Peyer's patch (tissue), 4 donors: ENCODE data around the gene LRRC26. TPM values are rescaled to one million over a fixed set of nuclear protein-coding genes. Genes with fewer than 3 reads are reported as not detected.

Source experiments
- DNase-seq, 3 donors: peaks; one replicate each; pipeline ENCODE4 v3.0.0-alpha.2; 2017 to 2019
- H3K27ac ChIP-seq, 4 donors: fragments of 200-600 bp; sonication (generic); one replicate each; pipeline ENCODE4 v1.5.1; 2016 to 2019
- H3K27me3 ChIP-seq, 2 donors: fragments of 200-600 bp; sonication (generic); one replicate each; pipeline ENCODE4 v1.5.1; 2019
- H3K36me3 ChIP-seq, 3 donors: fragments of 200-600 bp; sonication (generic); one replicate each; pipeline ENCODE4 v1.5.1; 2016 to 2019
- H3K4me1 ChIP-seq, 4 donors: fragments of 200-600 bp; sonication (generic); one replicate each; pipeline ENCODE4 v1.5.1; 2016 to 2019
- H3K4me3 ChIP-seq, 4 donors: fragments of 200-600 bp; sonication (generic); 1 replicate in 3 of 4; 2 replicates in 1 of 4; pipeline ENCODE4 v1.5.1; 2016 to 2019; ENCODE audit warnings: mild to moderate bottlenecking in 1 of 4
- H3K9me3 ChIP-seq, 4 donors: fragments of 200-600 bp; sonication (generic); one replicate each; pipeline ENCODE4 v1.5.1; 2016 to 2019; ENCODE audit warnings: mild to moderate bottlenecking in 1 of 4
- POLR2A ChIP-seq, 2 donors: fragments of 450-650 bp; IDR thresholded peaks; one replicate each; pipeline ENCODE4 v1.5.1; 2017; ENCODE audit warnings: antibody characterized with exemption in 2 of 2, mild to moderate bottlenecking in 2 of 2, moderate library complexity in 2 of 2
- total RNA-seq, 4 donors: library from RNA; depleted of rRNA; stranded (reverse); fragments of >200 nt; gene quantifications; one replicate each; pipeline ENCODE4 v1.1.0, GENCODE V29; 2016
- TF ChIP-seq, protein P1 (sequence below), 6 experiments: fragments of 450-650 bp in 4 of 6; fragments of 200-600 bp in 2 of 6; sonication (generic) in 1 of 6; IDR thresholded peaks; one replicate each; pipeline ENCODE4 v1.5.1; 2017 to 2019; ENCODE audit warnings: antibody characterized with exemption in 6 of 6, mild to moderate bottlenecking in 3 of 6, moderate library complexity in 1 of 6

Gene LRRC26
- total RNA-seq, 4 donors from 2014 or later = 14.5 to 45.7 (median 34.1) TPM

GRCh38 chr9:137189297-137190295 is 19.7 kb upstream of the LRRC26 start:
- Histone ChIP-seq H3K4me3 (peak overlapping the region; percentile 68 to 100 (median 88)), H3K27me3 (no peaks in the 10 kb centered on the region), H3K36me3 (peaks cover 0 to 52% (median 0%) of the 10 kb centered on the region in 3 donors), H3K4me1 (peaks cover 12 to 65% (median 26%) of the 10 kb centered on the region in 4 donors), H3K27ac (peak overlapping the region; percentile 94 to 100 (median 97)), H3K9me3 (no peaks in the 10 kb centered on the region)
- DNase-seq = no peak
- TF ChIP-seq, protein P1, sequence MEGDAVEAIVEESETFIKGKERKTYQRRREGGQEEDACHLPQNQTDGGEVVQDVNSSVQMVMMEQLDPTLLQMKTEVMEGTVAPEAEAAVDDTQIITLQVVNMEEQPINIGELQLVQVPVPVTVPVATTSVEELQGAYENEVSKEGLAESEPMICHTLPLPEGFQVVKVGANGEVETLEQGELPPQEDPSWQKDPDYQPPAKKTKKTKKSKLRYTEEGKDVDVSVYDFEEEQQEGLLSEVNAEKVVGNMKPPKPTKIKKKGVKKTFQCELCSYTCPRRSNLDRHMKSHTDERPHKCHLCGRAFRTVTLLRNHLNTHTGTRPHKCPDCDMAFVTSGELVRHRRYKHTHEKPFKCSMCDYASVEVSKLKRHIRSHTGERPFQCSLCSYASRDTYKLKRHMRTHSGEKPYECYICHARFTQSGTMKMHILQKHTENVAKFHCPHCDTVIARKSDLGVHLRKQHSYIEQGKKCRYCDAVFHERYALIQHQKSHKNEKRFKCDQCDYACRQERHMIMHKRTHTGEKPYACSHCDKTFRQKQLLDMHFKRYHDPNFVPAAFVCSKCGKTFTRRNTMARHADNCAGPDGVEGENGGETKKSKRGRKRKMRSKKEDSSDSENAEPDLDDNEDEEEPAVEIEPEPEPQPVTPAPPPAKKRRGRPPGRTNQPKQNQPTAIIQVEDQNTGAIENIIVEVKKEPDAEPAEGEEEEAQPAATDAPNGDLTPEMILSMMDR (IDR thresholded peaks at IDR 0.05) = no peak
- TF ChIP-seq POLR2A (IDR thresholded peaks at IDR 0.05) = no peak

- Histone ChIP-seq H3K4me1 (peaks cover 12 to 56% (median 26%) of the 10 kb centered on the region in 4 donors), H3K9me3 (no peaks in the 10 kb centered on the region), H3K27me3 (no peaks in the 10 kb centered on the region), H3K27ac (peak within 1 kb of the TSS; percentile 94 to 100 (median 97)), H3K4me3 (peak within 1 kb of the TSS; percentile 68 to 100 (median 88)), H3K36me3 (peaks cover 0 to 61% (median 0%) of the 10 kb centered on the region in 3 donors)
- peak; percentile 84 to 85 for TF ChIP-seq POLR2A (IDR thresholded peaks at IDR 0.05)
- TF ChIP-seq, protein P1 (IDR thresholded peaks at IDR 0.05) = peak in 5 of 6 experiments; percentile 8 to 56 (median 47)
- DNase-seq = peak; percentile 92 to 97 (median 96)
Measured at GRCh38 chr9:137188490-137189296, 18.8 kb upstream of the LRRC26 start, which contains the start of the genes ANAPC2 and SSNA1. Gene ANAPC2 (minus strand): TSS chr9:137188560. CDS start chr9:137188532, 28 bp downstream. Gene SSNA1 (plus strand): TSS chr9:137188676. CDS start chr9:137188727, 51 bp downstream.

- DNase-seq = no peak
- H3K36me3 ChIP-seq = peaks cover 0 to 65% (median 0%) of the 10 kb centered on the region in 3 donors
- H3K27ac ChIP-seq = peak overlapping the region; percentile 94 to 100 (median 97)
Measured at GRCh38 chr9:137188086-137188489, 18.2 kb upstream of the LRRC26 start.

DNA sequence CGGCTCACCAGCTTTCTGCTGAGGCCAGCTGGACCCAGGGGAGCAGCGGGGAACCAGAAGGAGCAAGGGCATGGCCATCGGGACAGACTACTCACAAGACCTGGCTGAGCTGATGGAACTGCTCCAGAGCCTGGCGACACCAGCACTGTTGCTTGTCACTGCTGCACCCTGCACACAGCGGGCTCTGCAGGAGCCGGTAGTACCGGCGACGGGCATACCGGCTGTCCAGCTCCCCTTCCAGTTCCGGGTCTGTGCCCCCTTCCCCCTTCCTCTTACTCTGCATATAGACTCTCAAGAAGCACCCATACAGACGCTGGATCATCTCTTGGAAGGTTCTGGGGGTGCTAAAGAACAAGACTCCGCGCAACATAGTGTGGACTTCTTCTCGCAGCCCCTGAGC is 17.5 kb upstream of the LRRC26 start:
- TF ChIP-seq, protein P1 (IDR thresholded peaks at IDR 0.05) = no peak
- no peak for TF ChIP-seq POLR2A (IDR thresholded peaks at IDR 0.05)
- Histone ChIP-seq H3K27me3 (no peaks in the 10 kb centered on the region), H3K36me3 (peaks cover 0 to 65% (median 0%) of the 10 kb centered on the region in 3 donors), H3K9me3 (no peaks in the 10 kb centered on the region), H3K27ac (no peak overlapping the region), H3K4me3 (peak overlapping the region; percentile 68 to 100 (median 88)), H3K4me1 (peaks cover 12 to 52% (median 26%) of the 10 kb centered on the region in 4 donors)
- DNase-seq = no peak

More at GRCh38 chr9:137188086-137188489, 18.2 kb upstream of the LRRC26 start:
- peaks cover 12 to 56% (median 26%) of the 10 kb centered on the region in 4 donors for H3K4me1 ChIP-seq
- TF ChIP-seq, protein P1 (IDR thresholded peaks at IDR 0.05) = no peak
- no peak for TF ChIP-seq POLR2A (IDR thresholded peaks at IDR 0.05)
- peak overlapping the region; percentile 68 to 100 (median 88) for H3K4me3 ChIP-seq
- H3K27me3 ChIP-seq = no peaks in the 10 kb centered on the region
- no peaks in the 10 kb centered on the region for H3K9me3 ChIP-seq

- Histone ChIP-seq H3K4me3 (peak overlapping the region in 1 of 4 donors; percentile 79), H3K27ac (no peak overlapping the region), H3K4me1 (peaks cover 12 to 46% (median 26%) of the 10 kb centered on the region in 4 donors), H3K36me3 (peaks cover 0 to 65% (median 0%) of the 10 kb centered on the region in 3 donors), H3K9me3 (no peaks in the 10 kb centered on the region), H3K27me3 (no peaks in the 10 kb centered on the region)
- TF ChIP-seq POLR2A (IDR thresholded peaks at IDR 0.05) = no peak
- TF ChIP-seq, protein P1 (IDR thresholded peaks at IDR 0.05) = no peak
- no peak for DNase-seq
Measured at GRCh38 chr9:137186385-137186784, 16.5 kb upstream of the LRRC26 start.
